NCI-H1930 (cell line): ENCODE measurements around the gene PTGDR.

ENCODE experiments used
- DNase-seq, 2 experiments: peaks; one replicate each; lab custom pipeline; 2025; lab: John Stamatoyannopoulos, UW

PTGDR gene, protein sequence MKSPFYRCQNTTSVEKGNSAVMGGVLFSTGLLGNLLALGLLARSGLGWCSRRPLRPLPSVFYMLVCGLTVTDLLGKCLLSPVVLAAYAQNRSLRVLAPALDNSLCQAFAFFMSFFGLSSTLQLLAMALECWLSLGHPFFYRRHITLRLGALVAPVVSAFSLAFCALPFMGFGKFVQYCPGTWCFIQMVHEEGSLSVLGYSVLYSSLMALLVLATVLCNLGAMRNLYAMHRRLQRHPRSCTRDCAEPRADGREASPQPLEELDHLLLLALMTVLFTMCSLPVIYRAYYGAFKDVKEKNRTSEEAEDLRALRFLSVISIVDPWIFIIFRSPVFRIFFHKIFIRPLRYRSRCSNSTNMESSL

DNA sequence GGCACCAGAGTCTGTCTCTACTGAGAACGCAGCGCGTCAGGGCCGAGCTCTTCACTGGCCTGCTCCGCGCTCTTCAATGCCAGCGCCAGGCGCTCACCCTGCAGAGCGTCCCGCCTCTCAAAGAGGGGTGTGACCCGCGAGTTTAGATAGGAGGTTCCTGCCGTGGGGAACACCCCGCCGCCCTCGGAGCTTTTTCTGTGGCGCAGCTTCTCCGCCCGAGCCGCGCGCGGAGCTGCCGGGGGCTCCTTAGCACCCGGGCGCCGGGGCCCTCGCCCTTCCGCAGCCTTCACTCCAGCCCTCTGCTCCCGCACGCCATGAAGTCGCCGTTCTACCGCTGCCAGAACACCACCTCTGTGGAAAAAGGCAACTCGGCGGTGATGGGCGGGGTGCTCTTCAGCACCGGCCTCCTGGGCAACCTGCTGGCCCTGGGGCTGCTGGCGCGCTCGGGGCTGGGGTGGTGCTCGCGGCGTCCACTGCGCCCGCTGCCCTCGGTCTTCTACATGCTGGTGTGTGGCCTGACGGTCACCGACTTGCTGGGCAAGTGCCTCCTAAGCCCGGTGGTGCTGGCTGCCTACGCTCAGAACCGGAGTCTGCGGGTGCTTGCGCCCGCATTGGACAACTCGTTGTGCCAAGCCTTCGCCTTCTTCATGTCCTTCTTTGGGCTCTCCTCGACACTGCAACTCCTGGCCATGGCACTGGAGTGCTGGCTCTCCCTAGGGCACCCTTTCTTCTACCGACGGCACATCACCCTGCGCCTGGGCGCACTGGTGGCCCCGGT lies at the start of gene PTGDR:
Gene PTGDR (plus strand): TSS at position 198 of the 778 bp plus-strand sequence. CDS start 117 bp downstream, at position 315.
- DNase-seq = no peak

DNA sequence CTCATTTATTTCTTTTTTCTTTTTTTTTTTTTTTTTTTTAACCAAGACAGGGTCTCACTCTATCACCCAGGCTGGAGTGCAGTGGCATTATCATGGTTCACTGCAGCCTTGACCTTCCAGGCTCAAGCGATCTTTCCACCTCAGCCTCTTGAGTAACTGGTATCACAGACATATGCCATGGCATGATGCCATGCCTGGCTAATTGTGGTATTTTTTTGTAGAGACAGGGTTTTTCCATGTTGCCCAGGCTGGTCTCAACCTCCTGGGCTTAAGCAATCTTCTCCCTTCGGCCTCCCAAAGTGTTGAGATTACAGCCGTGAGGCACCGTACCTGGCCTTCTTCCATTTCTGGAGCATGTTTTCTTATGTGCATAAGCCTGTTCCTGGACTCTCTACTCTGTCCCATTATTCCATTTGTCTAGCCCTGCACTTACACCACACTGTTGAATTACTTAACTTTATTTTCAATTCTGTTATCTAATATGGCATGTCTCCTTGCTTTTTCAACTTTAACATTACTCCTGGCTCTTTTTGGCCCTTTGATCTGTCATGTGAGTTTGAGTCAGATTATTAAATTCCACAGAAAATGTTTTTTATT lies 47.9 kb upstream of the PTGDR start:
- DNase-seq = no peak

DNA sequence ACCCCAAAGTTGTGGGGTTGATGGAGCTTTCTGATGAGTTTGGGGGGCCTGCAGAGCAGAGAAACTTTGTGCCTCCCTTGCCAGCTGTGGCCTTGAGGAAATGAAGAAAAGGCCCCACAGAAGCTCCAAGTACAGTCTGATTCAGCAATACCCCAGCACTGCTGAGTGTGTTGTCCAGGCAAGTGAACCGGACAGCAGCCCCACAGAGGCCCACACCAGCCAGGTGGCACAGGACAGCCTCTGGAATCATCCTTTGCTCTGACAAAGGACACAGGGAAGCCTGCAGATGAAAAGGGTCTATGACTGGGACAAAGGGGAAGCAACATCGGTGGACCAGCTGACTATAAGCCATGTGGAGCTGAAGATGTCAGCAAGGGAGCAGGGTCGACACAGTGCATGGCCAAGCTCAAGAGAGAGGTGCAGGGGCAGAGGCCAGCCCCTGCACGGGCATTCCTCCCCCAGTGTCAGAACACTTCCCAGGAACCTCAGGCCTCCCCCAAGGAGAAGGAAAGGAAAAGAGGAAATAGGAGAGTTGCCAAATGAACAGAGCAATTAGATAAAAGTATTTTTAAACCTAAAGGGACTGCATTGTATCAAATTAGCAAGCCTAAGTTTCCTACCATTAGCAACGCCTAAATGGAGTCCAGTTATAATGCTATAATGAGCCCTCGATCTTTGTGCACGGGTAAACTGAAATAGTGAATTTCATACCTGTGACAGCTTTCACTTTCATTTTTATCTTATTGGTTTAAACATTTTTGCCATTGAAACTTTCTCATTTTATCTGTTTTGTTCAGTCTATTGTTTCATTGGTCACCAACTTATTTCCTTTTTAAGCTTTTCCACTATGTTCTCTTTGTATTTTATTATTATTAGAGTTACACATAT lies 46.3 kb upstream of the PTGDR start:
- DNase-seq = no peak

DNA sequence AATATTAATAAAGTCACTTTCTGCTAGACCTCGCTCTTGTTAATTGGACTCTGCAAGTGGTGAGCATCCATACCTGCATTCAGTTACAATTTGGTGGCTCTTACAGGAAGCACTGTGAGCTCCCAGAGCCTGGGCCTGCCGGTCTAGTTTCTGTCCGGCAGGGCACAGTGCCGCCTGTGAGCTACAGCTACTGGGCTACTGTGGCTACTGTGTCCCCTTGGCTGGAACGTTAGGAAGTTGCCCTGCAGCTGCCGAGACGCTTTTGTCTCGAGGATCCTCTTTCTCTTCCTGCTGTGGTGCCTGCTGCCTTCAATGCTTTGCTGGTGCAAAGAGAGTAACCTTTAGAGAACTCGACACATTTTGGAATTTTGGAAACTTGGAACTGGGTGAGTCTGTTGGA lies 44.6 kb upstream of the PTGDR start:
- no peak for DNase-seq

DNA sequence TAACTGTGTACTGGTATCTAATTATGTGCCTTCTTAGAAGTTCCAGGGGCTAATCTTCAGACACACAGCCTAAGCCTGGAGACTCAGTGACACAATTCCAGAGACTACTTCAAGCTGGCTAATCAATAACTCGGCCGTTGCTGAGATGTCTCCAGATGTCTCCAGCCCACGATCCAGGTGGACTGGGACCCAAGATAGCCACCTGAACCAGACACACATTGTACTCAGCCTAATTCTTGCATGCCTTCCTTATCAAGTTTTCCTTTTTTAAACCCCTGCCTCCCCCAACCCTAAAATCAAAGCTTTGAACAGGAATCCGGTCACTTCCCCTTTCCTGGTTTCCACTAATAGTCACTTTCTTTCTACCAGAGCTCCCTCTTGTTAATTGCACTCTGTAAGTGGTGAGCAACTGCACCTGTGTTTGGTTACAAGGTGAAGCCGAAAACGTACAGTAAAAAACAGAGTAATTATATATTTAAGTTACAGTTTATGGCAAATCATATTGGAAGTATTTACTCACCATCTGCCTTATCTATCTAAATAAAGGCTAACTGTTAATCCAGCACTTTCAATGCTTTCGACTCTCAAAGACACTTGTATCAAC lies 39.8 kb upstream of the PTGDR start:
- no peak for DNase-seq

DNA sequence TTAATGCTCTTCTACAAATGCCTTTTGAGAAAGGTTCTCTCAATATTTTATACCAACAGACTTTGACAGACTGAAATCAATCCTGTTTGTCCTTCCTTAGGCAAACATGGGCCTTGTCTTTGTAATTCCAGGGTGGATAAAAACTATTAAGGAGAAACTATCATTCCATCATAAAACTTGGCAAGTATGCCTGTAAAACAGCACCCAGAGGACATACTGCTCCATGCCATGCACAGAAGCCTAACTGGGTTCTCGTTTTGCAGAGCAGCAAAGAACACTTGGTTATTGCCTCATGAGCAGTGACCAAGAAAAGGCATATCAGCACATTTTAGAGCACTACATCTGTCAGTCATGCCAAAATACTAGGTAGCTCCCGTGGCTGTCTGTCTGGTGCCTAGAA lies 33.8 kb upstream of the PTGDR start:
- no peak for DNase-seq

DNA sequence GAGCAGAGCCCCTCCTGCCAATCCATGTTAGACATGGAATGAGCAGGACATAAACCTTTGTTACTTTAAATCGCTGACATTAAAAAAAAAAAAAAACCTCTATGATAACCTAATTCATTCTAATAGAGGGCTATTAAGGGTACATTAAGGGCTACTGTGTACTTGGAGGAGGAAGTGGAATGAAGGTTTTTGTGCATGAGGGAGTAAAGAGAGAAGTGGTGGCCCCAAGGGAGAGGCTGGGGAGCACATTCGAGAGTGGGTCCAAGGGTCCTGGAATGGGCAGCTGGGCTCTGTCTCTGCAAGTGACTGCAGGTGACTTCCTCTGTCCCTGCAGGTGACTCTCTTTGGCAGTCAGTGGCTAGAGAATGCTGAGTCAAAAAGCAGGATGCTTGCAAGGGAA lies 32.1 kb upstream of the PTGDR start:
- no peak for DNase-seq

DNA sequence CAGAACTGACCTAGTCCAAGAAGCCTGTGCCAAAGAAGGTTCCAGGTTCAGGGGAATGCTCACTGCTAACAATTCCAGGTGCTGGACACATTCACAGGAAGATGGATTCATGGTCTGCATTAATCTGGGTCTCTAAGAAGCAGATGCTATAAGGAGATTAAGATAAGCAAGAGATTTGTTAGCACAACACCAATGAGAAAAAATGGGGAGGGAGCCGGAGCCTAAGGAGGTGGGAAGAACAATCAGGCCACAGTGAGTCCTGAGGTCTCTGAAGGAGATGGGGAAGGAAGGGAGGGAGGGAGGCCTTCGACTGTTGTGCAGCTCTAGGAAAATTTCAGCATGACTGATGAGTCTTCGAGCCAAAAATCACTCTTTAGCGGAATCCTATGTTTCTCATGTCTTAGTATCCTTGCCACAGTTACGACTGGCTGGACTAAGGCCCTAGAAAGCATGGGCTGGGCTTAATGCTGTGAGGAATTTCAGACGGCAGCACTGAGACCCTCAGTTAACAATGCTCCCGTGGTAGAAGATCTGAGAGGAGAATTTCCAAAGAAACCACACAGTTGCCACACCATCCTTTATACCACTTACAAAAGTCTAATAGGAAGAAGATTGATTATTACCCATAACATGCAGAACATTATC lies 31.5 kb upstream of the PTGDR start:
- no peak for DNase-seq

DNA sequence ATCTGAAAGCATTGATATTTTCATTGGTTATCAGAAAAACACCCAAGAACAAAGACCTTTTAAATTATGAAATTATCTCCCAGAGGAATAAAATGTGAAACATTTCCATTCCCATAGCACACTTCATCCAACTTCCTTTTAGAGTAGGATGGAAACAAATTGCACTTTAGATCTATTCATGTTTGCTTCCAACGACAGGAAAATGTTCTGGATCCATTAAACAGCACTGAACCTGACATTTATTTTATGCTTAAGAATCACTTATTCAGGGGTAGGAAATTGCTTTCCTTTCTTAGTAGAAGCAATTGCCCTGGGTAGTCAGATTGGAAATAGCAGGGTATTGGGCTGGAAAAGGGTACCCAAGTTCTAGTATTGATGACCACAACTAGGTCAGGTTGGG lies 28.8 kb upstream of the PTGDR start:
- DNase-seq = no peak

DNA sequence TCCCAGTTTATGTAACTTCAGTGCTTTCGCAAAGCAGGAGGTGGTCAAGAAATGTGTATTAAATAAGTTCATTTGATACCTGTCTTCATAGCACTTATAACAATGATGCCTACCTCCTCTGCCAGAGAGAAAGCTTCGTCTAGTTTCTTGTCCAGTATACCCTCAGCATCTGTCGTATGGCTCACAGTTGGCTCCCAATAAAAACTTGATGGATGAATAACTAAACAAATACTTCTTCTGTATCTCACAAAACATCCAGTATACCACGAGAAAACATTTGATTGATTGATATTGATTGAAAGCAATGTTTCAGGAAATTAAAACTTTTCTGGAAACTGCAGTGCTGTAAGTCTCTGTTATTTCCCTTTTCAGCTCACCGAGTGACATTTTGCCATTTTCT lies 26.9 kb upstream of the PTGDR start:
- no peak for DNase-seq

DNA sequence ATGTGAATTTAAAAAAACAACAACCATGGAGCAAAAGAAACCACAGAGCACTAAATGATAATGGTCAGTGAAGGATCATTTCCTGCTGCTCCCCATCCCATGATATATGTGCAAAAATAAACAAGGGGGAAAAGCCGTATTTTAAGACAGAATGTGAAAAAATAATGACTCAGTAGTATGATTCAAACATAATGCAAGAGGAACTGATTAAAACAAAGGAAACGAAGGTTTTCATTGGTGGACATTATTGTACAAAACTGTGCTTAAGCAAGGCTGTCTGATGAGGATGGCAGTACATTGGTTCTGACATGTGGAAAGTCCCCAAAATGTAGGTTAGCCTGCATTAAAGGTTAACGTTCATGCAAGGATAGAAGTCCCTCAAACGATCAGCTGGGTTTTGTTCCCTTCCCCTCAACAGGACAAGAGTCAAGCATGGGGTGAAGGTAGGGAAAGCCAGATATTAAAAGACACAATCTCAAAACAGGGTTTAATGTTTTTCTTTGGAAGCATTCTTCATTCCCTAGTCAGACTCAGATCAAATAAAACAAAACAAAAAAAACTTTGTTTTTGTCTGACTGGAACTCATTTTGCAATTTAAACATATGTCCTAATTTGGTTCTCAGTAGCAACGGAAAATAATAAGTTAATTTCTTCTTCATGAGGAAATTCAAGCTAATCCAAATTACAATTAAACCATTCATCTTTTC lies 26.3 kb upstream of the PTGDR start:
- DNase-seq = no peak

DNA sequence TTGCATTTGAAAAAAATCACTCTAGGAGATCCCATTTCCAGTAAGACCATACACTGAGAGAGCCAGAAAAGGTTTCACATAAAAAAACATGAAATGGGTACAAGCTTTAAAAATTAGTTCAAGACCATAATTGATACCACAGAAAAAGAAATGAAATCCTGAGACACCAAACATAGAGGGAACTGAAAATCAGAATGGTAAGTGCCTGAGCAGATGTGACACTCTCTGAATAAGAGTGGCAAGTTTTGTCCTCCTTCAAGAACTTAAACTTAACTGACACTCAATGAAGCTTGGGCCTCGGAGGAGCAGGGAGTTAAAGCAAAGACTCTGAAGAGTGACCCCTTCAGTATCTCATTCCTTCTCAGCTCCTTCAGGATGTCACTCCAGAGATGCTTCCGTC lies 23.2 kb upstream of the PTGDR start:
- no peak for DNase-seq

DNA sequence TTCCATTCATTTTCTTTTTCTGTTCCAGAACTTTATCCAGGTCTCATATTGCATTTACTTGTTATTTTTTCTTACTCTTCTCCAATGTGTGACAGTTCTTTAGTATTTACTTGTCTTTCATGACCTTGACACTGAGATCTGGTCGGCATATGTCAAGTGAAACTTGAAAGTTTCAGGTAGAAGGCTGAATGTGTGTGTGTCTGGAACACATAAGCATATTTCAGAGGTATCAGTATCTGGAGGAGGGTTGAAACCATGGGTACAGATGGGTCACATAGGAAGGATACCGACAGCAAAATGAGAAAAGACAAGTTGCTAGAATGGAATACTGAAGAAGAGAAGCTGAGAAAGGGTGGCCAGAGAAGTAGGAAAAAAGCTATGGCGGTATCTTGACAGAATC lies 22.5 kb upstream of the PTGDR start:
- no peak for DNase-seq

DNA sequence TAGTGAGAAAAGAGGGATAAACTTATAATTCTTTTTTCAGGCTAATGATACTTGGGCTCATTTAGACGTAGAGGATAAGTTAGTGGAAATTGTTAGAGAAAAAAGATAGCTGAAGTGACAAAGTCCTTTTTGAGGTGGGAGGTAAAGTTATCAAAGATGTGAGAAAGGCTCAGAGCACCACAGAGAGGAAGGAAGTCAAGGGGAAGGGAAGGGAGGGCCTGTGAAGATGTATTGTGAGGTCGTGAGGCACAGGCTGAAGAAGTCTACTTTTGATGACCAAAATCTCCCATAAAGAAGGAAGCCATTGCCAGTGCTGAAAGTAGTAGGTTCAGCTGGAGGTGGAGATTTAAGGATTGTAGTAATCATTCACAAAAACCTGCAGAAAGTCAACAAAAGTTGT lies 19.4 kb upstream of the PTGDR start:
- DNase-seq = no peak

DNA sequence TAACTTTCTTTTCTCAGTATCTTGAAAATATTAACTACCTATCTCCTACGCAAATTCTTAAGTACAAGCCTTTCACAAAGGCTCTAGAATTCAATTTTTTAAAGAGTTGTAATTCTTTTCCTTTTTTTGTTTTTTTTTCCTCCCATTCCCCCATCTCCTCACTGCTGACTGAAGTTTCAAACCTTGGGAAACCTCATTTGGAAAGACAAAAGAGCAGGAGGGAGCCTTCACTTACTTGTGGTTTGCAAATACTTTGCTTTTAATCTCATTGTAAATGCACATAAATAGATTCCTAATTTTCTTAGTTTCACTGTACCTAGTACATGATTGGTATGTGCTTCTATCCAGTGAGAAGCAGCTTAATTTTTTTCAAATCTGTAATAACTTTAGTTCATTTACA lies 15.8 kb upstream of the PTGDR start:
- DNase-seq = no peak

DNA sequence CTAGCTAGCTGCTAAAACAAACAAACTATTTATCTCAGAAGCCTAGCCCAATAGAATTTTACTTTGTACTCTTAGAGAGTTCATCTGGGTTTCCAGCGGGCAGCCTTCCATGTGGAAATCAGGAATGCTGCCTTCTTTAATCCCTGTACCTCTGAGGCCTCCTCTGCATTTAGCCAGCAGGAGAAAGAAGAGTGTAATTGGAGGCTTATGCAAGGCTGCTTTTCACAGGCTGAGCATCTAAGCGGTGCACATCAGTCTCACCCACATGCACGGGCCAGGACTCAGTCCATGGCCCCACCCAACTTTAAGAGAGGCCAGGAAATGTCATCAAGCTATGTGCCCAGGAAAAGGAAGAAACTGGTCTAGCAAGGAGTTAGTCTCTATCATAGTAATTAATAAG lies 14.0 kb upstream of the PTGDR start:
- DNase-seq = no peak

DNA sequence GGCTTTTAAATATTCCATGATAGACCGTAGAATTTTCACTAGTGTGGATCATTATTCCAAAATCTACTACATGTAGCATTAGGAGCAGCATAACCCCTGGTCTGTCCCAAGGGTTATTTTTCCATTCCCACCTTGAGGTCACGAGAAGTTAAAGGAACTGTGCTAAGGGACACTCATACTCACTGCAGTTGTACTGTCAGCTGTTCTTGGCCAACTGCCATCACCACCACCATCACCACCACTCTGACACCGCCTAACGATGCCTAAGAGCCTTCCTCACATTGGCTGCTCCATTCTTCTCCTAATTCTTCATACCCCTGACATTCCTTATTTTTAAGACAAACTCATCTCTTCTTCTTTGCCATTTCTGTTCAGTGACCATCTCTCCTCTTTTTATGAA lies 13.4 kb upstream of the PTGDR start:
- DNase-seq = no peak

DNA sequence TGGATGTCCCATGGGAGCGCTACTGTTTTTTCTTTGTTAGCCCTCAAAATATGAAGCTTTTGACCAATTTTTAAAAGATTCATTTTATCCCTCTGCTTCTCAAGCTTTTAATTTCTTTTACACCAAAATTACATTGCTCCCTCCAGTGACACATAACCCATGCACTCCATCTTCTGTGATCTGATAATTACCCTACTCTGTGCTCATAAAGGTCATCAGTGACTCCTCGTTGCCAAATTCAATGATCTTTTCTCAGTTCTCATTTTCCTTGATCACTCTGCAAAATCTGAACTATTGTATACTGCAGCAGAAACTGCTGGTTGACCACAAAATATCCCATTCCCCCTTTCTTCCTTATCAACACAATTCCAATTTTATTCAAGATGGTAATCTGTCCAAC lies 8.7 kb upstream of the PTGDR start:
- no peak for DNase-seq

DNA sequence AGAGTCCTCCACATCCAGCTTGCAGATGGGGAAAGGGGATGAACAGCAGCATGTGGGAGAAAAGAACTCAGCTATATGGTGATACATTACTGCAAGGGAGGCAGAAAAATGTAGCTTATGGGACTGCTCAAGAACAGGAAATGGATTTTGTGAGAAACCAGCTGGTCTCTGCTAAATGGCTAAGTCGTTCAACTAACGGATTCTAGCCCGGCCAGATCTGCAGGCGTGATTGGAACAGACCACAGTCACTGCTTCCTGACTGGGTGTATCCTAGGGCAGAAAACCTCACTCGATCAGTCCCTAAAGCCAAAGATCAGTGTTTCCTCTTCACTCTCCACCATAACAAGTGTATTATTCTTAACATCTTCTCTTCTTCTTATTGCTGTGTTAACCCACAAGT lies 8.1 kb upstream of the PTGDR start:
- no peak for DNase-seq

DNA sequence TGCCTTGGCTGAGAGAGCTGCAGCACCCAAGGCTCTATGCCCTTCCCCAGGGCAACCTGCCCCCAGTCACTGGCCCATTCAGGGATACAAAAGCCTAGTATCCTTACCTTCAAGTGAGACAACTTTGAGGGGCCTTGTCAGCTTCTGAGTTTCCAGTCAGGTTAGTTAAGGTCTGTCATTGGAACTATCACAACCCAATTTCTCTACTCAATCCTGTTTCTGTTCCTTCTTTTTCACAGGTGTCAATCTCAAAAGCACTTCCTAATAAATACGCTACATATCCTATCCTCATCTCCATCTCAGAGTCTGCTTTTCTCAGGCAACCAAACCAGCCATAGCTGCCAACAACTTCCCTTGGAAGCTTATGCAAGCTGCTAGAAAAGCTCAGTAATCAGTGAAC lies 4.9 kb upstream of the PTGDR start:
- no peak for DNase-seq

DNA sequence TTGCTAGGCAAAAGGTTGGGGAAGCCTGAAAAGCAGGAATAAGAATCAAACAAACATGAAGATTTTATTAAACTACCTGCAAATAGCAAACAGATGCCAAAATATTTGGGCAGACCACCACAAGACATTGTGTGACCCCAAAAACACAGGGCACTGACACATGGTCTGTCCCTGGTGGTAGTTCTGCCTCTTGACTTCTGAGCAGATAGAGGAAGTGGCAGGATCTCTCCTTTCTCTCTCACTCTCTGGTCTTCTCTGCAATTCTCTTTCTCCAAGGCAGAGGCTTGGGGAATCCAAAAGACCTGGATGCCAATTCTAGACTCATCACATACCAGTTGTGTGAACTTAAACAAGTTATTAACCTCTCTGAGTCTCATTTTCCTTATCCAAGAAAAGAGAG lies 4.3 kb upstream of the PTGDR start:
- no peak for DNase-seq
